Measurements from ENCODE around the gene SYNGR3. TPM values are rescaled to one million over a fixed set of nuclear protein-coding genes. Genes with fewer than 3 reads are reported as not detected.

The SYNGR3 gene
- total RNA-seq, 1 donor from 2014 or later = 8.3 TPM

- Histone ChIP-seq H3K4me3 (peak overlapping the region; percentile 6 to 18), H3K27ac (peak overlapping the region; percentile 91), H3K36me3 (peaks cover 0 to 4% of the 10 kb centered on the region in 2 donors), H3K4me1 (peaks cover 93% of the 10 kb centered on the region), H3K9me3 (no peaks in the 10 kb centered on the region), H3K27me3 (no peaks in the 10 kb centered on the region)
- TF ChIP-seq, protein P1, sequence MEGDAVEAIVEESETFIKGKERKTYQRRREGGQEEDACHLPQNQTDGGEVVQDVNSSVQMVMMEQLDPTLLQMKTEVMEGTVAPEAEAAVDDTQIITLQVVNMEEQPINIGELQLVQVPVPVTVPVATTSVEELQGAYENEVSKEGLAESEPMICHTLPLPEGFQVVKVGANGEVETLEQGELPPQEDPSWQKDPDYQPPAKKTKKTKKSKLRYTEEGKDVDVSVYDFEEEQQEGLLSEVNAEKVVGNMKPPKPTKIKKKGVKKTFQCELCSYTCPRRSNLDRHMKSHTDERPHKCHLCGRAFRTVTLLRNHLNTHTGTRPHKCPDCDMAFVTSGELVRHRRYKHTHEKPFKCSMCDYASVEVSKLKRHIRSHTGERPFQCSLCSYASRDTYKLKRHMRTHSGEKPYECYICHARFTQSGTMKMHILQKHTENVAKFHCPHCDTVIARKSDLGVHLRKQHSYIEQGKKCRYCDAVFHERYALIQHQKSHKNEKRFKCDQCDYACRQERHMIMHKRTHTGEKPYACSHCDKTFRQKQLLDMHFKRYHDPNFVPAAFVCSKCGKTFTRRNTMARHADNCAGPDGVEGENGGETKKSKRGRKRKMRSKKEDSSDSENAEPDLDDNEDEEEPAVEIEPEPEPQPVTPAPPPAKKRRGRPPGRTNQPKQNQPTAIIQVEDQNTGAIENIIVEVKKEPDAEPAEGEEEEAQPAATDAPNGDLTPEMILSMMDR (IDR thresholded peaks at IDR 0.05) = no peak
- no peak for TF ChIP-seq POLR2AphosphoS5 (IDR thresholded peaks at IDR 0.05; ENCODE audit: insufficient read depth in 1 of 2, low read depth in 1 of 2)
- TF ChIP-seq POLR2A (IDR thresholded peaks at IDR 0.05) = no peak
- DNase-seq (ENCODE audit: extremely low spot score in 2 of 2) = no peak
- intact Hi-C loops (cut with DNase I) = no loop called here
These were observed 48.8 kb downstream of the SYNGR3 start for GRCh38 chr16:2038382-2039231.

- H3K27ac ChIP-seq = peak overlapping the region; percentile 91
- peaks cover 0 to 8% of the 10 kb centered on the region in 2 donors for H3K36me3 ChIP-seq
- H3K27me3 ChIP-seq = no peaks in the 10 kb centered on the region
- peak overlapping the region in 1 of 2 donors; percentile 18 for H3K4me3 ChIP-seq
- no peaks in the 10 kb centered on the region for H3K9me3 ChIP-seq
- TF ChIP-seq, protein P1 (IDR thresholded peaks at IDR 0.05) = no peak
- peak in 1 of 2 donors; percentile 62 for TF ChIP-seq POLR2AphosphoS5 (IDR thresholded peaks at IDR 0.05; ENCODE audit: insufficient read depth in 1 of 2, low read depth in 1 of 2)
- no peak for TF ChIP-seq POLR2A (IDR thresholded peaks at IDR 0.05)
- H3K4me1 ChIP-seq = peaks cover 92% of the 10 kb centered on the region
- intact Hi-C loops (cut with DNase I) = loop anchor here (10.0 kb wide), 1 partner anchor 885 kb away; the partner anchor contains the start of gene CACNA1H
- DNase-seq (ENCODE audit: extremely low spot score in 2 of 2) = no peak
These were observed 49.7 kb downstream of the SYNGR3 start for GRCh38 chr16:2039274-2040031.

GRCh38 chr16:2040041-2040786, 50.4 kb downstream of the SYNGR3 start:
- H3K9me3 ChIP-seq = no peaks in the 10 kb centered on the region
- H3K27me3 ChIP-seq = no peaks in the 10 kb centered on the region
- H3K27ac ChIP-seq = peak overlapping the region; percentile 91
- H3K4me3 ChIP-seq = peak overlapping the region in 1 of 2 donors; percentile 18
- DNase-seq (ENCODE audit: extremely low spot score in 2 of 2) = no peak
- intact Hi-C loops (cut with DNase I) = loop anchor here (10.0 kb wide), 1 partner anchor 885 kb away; the partner anchor contains the start of gene CACNA1H
- peaks cover 0 to 8% of the 10 kb centered on the region in 2 donors for H3K36me3 ChIP-seq
- no peak for TF ChIP-seq POLR2AphosphoS5 (IDR thresholded peaks at IDR 0.05; ENCODE audit: insufficient read depth in 1 of 2, low read depth in 1 of 2)
- TF ChIP-seq POLR2A (IDR thresholded peaks at IDR 0.05) = no peak
- TF ChIP-seq, protein P1 (IDR thresholded peaks at IDR 0.05) = no peak
- peaks cover 85% of the 10 kb centered on the region for H3K4me1 ChIP-seq

DNA sequence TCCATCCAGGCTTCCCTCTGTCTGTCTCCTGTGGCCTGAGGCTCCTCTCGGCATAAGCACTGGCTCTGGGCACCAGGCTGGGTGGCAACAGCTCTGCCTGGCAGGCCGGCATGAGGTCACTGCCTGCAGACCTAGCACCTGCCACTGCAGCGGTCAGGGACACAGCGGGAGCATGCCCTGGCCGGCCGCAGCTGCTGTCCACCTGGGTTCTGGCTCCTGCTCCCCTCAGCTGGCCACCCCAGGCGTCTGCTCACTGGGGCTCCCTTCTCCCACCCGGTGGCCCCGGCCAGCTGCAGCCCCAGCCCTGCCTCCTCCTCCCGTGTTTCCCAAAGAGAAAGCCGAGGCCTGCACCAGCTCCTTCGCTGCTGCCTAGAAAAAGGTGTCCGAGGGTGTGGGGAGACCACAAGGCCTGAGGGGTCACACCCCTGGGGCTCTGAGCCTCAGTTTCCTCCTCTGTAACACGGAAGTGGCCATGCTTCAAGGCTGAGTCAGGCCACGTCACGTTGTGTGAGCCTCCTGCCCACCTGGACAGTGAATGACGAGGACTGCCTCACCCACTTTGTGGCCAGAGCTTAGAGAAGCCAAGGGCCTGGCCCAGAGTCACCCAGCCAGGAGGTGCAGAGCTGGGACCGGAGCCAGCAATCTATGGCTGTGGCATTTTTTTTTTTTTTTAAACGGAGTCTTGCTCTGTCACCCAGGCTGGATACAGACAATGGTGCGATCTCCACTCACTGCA, 51.2 kb downstream of the SYNGR3 start:
- Histone ChIP-seq H3K4me1 (peaks cover 82% of the 10 kb centered on the region), H3K36me3 (peaks cover 0 to 8% of the 10 kb centered on the region in 2 donors), H3K9me3 (no peaks in the 10 kb centered on the region), H3K27me3 (no peaks in the 10 kb centered on the region), H3K4me3 (no peak overlapping the region), H3K27ac (peak overlapping the region; percentile 91)
- no peak for TF ChIP-seq POLR2A (IDR thresholded peaks at IDR 0.05)
- TF ChIP-seq, protein P1 (IDR thresholded peaks at IDR 0.05) = no peak
- no peak for TF ChIP-seq POLR2AphosphoS5 (IDR thresholded peaks at IDR 0.05; ENCODE audit: insufficient read depth in 1 of 2, low read depth in 1 of 2)
- intact Hi-C loops (cut with DNase I) = loop anchor here (10.0 kb wide), 1 partner anchor 886 kb away; the partner anchor contains the start of gene CACNA1H
- DNase-seq (ENCODE audit: extremely low spot score in 2 of 2) = no peak
